HG03039 (cell line): ENCODE results near the gene COL11A2.

Source experiments
- ATAC-seq: cut with Tn5 transposase; IDR thresholded peaks from one replicate; pipeline ENCODE4 v1.9.1; 2021; ENCODE audit warnings: mild to moderate bottlenecking, moderate library complexity; ENCODE audit not compliant: unreplicated experiment

The COL11A2 gene

DNA sequence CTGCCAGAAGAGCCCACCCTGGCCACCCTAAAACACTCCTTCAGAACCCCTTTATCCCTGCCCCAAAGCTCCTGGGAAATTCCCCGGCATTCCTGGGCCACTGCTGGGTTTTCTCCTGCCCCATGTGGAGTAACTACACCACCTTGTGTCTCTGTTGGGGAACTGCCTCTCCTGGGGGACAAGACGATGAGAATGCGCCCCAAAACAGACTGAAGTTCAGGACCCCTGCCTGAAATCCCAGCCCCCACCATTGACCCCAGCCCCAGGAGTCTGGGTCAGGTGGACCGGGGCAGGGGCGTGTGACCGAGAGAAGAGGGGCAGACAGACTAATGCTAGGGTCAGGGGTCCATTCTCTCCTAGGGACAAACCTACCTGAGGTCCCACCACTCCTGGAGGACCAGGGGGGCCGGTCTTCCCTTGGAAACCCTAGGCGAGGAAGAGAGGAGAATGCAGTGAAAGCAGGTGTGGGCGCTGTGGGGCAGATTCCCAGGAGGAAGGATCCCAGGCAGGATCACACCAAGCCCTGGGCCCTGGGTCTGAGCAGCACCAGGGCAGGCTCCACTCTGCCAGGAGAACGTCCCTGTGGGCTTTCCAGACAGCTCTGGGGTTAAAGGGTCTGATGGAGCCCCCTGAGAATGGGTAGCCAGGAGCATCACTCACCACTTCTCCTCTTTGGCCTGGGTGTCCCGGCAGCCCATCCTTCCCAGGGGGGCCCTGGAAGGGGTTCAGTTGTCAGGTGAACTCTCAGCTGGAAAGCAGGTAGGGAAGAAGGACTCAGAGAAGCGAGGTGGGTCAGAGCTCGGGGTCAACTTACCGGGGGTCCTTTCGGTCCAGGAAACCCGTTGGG lies 19.4 kb downstream of the COL11A2 start:
- no peak for ATAC-seq

GRCh38 chr6:33171880-33172687 lies 20.2 kb downstream of the COL11A2 start:
- no peak for ATAC-seq

DNA sequence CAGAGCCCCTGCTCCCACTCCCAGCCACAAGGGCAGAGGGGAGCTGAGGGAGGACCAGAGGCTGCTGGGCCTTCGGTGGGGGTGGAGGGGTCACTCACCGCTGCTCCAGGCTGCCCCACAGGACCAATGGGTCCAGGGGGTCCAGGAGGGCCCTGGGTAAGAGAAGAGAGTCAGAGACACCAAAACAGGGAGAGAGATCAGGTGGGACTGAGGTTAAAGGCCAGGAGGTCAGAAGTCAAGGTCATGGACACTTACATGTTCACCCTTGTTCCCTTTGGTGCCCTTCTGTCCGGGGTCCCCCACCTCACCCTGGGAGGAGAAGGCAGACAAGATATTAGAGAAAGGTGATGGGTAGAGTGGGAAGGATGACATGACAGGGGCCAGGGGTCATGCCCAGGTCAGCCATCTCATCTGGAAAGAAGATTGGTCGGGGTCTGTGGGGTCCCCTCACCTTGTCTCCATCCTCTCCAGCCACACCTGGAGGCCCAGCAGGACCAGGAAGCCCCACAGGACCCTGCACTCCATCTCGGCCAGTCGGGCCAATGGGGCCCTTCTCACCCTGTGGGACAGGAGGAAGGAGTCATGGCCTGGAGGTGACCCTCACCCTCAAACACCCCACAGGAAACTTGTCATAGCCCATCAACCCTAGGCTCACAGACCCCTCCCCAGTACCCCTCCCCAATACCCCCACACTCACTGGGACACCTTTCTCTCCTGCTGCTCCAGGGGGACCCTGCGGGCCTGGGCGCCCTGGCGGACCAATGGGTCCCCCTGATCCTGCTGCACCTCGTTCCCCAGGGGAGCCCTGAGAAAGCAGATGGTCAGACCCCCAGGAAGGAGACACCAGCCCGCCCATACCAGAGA lies 21.0 kb downstream of the COL11A2 start:
- ATAC-seq: no peak

DNA sequence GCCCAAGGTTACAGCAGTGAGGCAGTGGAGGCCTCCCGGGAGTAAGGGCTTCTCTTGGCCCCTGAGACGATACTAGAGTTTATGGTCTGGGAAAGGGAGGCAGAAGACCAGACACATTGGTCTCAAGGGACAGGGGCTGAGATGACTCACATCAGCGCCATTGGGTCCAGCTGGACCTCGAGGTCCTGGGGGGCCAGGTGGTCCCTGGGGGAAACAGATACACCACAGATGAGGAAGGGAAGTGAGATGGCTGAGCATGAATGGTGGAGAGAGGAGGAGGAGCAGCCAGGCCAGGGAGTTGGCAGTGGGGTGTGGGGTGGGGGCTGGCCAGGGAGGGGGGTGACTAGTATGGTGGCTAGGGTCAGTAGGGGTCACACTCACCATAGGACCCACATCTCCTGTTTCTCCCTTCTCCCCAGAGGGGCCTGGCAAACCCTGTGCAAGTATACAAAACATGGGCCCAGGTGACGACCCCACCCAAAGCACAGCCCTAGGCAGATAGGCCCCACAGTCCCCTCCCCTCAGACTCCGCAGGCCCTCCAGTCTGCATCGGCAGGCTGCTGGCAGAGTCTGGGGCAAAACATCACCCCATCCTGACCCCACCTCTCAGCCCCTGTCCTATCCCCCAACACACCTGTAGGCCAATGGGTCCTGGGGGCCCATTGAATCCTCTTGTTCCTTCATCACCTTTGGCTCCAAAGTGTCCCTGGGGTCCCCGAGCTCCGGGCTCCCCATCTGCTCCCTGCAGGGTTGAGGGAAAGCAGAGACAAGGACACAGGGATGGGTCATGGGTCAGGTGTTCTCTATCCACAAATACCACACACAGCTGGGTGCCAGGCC lies 21.9 kb downstream of the COL11A2 start:
- ATAC-seq: no peak

GRCh38 chr6:33169291-33170175 lies 22.7 kb downstream of the COL11A2 start:
- no peak for ATAC-seq

- ATAC-seq: no peak
Measured at GRCh38 chr6:33168639-33169038, 23.6 kb downstream of the COL11A2 start.

DNA sequence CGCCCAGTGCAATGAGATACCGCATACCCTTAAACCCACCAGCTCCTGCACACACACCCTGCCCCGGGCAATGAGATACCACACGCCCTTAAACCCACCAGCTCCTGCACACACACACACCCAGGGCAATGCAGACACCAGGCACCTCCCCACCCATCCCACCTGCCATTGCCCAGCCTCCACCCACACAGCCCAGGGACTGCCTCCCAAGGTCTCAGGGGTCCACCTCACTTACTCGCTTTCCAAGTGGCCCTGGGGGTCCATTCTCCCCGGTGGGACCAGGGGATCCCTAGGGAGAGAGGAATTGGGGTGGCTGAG lies 24.0 kb downstream of the COL11A2 start:
- ATAC-seq: no peak

GRCh38 chr6:33167374-33168283 lies 24.6 kb downstream of the COL11A2 start:
- ATAC-seq: no peak

DNA sequence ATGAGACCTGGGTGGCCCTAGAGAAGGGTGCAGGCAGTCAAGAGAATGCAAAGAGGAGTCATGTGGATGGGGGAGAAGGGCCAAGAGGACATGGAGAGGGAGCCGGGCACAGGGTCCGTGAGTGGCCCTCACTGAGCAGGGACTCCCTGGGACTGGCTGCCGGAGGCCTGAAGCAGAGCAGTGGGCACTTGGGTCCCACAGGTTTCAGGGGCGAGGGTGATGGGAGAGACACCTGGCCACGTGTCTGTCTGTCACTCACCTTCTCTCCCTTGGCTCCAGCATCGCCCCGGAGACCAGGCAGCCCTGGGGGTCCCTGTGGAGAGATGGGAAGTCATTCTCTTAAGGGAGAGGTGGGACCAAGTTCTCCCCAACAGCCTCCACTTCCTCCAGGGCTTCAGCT lies 25.5 kb downstream of the COL11A2 start:
- no peak for ATAC-seq

- no peak for ATAC-seq
Measured at GRCh38 chr6:33166363-33166762, 25.9 kb downstream of the COL11A2 start.

DNA sequence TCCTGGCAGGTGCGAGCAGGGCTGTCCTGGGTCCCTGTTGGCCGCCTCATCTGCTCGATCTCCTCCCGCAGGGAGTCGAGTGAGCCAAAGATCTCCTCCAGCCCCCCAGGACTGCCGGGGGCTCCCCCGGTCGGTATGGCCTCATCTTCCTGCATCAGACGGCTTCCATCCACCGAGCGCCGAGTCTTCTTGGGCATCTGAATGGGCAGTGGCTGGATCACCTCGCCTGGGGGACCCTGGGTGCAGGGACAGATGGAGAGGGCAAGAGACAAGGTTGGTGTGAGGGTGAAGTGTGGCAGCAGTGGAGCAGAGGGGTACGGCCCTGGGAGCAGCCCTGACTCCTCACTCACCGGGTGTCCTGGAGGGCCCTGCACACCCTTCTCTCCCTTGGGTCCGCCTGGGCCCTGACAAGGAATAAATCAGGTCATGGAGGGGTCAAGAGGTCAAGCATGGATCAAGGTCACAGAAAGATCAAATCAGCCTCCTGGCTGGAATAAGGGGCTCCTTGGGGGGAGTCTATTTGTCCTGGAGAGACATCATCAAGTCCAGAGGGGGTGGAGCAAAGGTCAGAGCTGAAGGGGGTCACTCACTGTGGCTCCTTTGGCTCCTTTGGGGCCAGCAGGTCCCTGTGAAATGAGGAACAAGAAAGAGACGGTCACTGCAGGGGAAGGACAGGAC lies 26.5 kb downstream of the COL11A2 start:
- ATAC-seq: no peak

GRCh38 chr6:33164665-33165373 lies 27.4 kb downstream of the COL11A2 start:
- no peak for ATAC-seq

GRCh38 chr6:33164176-33164575 lies 28.1 kb downstream of the COL11A2 start:
- ATAC-seq: no peak

GRCh38 chr6:33163540-33163939 lies 28.7 kb downstream of the COL11A2 start:
- no peak for ATAC-seq

- ATAC-seq: no peak
Measured at GRCh38 chr6:33161354-33162331, 30.6 kb downstream of the COL11A2 start.

- no peak for ATAC-seq
Measured at GRCh38 chr6:33160728-33161344, 31.4 kb downstream of the COL11A2 start.
